Measurements from ENCODE around the gene CRB2.

CRB2 gene

DNA sequence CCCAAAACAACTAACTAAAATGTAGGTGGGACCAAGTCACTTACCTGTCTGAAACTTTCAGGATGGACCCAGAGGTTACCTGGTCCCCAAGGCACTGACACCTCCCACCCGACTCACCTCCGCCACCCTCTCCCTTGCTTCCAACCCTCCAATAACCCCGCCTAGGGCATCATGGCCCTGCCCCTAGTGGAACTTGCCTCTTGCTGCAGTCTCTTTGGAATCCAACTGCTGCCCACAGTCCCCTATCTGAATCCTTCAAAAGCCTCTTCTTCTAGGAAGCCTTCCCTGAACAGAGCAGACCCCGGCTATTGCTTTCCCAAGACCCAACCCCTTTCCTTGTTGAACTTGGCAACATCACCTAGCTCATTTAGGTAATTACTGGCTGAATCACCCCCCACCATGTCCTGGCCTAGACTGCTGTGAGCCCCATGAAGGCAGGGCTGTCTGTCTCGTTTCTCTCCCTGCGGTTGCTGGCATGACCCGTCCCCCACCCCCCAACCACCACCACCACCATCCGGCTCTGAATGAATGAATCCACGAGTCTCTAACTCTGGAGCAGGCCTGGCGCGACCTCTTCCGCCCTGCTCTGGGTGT, 9.4 kb downstream of the CRB2 start:
- no peak for DNase-seq (ENCODE audit: low read depth)

DNA sequence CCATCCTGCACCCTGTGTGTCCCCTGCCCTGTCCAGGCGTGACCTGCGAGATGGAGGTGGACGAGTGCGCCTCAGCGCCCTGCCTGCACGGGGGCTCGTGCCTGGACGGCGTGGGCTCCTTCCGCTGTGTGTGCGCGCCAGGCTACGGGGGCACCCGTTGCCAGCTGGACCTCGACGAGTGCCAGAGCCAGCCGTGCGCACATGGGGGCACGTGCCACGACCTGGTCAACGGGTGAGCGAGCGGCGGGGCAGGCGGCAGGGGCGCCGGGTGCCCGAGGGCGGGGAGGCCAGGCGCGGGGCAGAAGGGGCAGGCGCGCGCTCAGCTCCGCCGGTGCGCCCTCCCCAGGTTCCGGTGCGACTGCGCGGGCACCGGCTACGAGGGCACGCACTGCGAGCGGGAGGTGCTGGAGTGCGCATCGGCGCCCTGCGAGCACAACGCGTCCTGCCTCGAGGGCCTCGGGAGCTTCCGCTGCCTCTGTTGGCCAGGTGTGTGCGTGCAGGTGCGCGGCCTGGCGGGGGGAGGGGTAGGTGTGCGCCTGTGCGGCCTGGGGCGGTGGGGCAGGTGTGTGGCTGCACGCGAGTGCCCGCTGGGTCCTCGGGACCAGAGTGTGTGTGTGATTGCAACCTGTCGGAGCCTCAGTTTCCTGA, 10.0 kb downstream of the CRB2 start:
- DNase-seq (ENCODE audit: low read depth): no peak

DNA sequence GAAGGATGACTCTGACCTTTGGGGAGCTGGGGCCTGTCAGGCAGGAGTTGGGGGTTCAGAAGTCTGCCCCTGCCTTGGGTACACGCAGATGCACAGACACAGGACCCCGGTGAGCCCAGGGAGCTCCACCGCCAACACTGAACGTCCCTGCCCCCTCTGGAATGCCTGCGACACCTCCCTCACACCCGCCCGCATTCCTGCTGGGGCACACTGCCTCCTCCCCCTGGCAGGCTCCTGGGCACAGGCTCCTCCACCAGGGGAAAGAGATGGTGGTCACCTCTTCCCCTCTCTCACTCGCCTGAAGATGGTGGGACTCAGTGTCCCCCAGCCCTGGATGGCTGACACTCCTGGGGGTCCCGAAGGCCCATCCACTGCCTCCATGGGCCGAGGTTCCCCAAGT, 12.0 kb downstream of the CRB2 start:
- DNase-seq (ENCODE audit: low read depth): no peak

DNA sequence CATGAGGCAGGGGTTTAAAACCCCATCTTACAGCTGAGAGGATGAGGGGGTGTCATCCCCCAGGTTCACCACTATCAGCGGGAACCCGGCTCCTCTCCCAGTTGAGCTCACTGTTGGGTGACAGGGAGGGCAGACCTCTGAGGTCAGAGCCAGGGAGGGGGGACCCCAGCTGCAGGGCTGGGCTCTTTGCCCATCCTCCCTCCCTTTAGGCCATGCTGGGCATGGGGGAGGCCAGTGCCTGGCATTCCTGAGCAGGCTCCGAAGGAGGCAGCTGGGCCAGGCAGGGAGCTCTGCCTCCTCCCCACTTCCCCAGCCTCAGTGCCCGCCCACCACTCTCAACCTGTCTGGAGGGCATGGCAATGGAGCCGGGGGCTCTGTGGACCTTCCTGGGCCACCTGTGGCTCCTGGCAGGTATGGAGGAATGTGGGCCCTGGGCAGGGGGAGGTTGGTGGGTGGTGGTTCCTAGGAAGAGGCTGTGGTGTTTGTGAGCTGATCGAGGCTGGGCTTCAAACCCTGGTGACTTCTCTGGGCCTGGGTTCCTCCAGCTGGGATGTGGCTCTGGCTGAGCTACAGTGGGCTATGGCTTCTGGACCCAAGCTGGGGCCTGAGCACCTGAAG, 12.6 kb downstream of the CRB2 start:
- DNase-seq (ENCODE audit: low read depth): no peak

DNA sequence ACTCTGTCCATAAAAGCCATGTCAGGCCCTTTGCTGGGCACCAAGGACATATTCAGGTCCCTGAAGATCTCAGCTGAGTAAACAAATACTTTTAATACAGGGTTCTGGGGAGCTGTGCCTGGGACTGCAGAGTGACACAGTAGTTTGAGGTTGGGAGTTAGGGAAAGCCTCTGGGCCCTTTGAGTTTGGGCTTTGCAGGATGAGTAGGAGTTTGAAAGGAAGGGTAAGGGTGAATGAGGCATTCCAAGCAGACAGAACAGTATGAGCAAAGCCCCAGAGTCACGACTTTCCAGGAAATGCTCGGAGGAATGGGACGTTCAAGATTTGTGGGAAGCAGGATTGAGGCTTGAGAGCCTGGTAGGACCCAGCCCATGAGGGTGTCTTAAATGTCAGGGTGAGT, 13.3 kb downstream of the CRB2 start:
- no peak for DNase-seq (ENCODE audit: low read depth)

DNA sequence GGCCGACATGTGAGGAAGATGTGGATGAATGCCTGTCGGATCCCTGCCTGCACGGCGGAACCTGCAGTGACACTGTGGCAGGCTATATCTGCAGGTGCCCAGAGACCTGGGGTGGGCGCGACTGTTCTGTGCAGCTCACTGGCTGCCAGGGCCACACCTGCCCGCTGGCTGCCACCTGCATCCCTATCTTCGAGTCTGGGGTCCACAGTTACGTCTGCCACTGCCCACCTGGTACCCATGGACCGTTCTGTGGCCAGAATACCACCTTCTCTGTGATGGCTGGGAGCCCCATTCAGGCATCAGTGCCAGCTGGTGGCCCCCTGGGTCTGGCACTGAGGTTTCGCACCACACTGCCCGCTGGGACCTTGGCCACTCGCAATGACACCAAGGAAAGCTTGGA, 14.1 kb downstream of the CRB2 start:
- no peak for DNase-seq (ENCODE audit: low read depth)

DNA sequence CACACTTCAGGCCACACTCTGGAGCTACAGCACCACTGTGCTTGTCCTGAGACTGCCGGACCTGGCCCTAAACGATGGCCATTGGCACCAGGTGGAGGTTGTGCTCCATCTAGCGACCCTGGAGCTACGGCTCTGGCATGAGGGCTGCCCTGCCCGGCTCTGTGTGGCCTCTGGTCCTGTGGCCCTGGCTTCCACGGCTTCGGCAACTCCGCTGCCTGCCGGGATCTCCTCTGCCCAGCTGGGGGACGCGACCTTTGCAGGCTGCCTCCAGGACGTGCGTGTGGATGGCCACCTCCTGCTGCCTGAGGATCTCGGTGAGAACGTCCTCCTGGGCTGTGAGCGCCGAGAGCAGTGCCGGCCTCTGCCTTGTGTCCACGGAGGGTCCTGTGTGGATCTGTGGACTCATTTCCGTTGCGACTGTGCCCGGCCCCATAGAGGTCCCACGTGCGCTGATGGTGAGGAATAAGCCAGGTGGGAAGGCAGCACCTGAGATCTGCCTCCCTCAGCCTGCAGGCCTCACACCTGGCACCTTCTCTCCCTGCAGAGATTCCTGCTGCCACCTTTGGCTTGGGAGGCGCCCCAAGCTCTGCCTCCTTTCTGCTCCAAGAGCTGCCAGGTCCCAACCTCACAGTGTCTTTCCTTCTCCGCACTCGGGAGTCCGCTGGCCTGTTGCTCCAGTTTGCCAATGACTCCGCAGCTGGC, 14.7 kb downstream of the CRB2 start:
- no peak for DNase-seq (ENCODE audit: low read depth)

DNA sequence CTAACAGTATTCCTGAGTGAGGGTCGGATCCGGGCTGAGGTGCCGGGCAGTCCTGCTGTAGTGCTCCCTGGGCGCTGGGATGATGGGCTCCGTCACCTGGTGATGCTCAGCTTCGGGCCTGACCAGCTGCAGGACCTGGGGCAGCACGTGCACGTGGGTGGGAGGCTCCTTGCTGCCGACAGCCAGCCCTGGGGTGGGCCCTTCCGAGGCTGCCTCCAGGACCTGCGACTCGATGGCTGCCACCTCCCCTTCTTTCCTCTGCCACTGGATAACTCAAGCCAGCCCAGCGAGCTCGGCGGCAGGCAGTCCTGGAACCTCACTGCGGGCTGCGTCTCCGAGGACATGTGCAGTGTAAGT, 15.2 kb downstream of the CRB2 start:
- DNase-seq (ENCODE audit: low read depth): no peak

DNA sequence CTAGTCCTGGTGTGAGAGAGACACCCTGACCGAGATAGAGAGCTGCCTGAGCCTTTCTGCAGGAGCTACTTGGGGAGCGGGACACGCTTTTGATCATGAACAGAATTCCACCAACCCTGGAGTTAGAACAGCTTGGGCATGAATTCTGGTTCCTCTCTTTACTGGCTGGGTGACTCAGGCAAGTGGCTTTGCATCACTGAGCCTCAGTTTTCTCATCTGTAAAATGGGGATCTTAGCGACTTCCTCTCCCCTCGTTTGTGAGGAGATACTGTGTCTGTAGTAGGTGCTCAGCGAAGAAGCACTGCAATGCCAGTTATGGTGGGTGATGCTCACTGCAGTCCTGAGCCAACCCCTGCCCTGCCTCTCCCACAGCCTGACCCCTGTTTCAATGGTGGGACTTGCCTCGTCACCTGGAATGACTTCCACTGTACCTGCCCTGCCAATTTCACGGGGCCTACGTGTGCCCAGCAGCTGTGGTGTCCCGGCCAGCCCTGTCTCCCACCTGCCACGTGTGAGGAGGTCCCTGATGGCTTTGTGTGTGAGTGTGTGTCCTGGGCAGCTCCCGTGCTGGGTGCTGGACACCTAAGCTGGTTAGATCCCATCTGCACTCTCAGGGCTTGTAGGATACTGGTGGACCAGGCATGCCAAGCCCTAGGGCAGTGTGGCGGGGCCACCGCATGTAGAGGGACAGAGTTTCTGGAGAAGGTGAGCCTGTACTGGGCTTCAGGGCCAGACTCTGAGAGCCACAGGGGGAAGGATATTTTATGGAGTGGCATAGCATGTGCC, 16.0 kb downstream of the CRB2 start:
- no peak for DNase-seq (ENCODE audit: low read depth)

DNA sequence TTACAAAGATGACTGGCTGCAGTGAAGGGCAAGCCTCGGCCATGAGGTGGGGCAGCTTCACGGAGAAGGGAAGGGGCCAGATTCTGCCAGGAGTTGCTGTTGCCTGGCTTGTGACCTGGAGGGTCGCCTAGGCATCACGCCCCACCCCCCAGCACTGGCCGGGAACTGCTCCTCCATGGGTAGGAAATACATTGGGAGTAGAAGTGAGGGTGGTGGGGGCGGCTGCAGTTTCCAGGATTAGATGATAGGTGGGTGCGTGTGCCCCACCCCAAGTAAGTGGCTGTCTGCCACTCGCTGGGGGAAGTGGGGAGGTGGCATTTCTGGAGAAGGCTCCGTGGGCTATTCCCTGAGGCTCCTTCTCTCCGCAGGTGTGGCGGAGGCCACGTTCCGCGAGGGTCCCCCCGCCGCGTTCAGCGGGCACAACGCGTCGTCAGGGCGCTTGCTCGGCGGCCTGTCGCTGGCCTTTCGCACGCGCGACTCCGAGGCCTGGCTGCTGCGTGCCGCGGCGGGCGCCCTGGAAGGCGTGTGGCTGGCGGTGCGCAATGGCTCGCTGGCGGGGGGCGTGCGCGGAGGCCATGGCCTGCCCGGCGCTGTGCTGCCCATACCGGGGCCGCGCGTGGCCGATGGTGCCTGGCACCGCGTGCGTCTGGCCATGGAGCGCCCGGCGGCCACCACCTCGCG, 16.9 kb downstream of the CRB2 start:
- DNase-seq (ENCODE audit: low read depth): no peak

DNA sequence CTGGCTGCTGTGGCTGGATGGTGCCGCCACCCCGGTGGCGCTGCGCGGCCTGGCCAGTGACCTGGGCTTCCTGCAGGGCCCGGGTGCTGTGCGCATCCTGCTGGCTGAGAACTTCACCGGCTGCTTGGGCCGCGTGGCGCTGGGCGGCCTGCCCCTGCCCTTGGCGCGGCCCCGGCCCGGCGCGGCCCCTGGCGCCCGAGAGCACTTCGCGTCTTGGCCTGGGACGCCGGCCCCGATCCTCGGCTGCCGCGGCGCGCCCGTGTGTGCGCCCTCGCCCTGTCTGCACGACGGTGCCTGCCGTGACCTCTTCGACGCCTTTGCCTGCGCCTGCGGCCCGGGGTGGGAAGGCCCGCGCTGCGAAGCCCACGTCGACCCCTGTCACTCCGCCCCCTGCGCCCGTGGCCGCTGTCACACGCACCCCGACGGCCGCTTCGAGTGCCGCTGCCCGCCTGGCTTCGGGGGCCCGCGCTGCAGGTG, 17.5 kb downstream of the CRB2 start:
- no peak for DNase-seq (ENCODE audit: low read depth)

DNA sequence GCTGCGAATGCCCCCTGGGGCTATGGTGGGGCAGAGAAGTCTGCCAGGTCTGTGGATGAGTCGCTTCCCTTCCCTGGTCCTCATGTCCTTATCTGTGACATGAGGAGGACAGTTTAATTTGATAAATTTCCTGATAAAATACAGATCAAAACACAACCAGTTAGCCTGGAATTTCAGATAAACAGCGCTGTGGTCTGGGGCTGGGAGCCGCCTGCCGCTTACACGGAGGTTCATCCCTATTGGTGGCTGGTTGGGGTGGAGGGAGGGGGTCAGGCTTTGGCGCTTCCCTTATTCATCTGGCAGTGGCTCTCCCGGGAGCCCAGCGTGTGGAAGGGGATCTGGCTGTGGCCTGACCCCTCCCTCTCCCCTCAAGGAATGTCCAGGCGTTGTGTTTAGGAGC, 17.9 kb downstream of the CRB2 start:
- DNase-seq (ENCODE audit: low read depth): no peak

DNA sequence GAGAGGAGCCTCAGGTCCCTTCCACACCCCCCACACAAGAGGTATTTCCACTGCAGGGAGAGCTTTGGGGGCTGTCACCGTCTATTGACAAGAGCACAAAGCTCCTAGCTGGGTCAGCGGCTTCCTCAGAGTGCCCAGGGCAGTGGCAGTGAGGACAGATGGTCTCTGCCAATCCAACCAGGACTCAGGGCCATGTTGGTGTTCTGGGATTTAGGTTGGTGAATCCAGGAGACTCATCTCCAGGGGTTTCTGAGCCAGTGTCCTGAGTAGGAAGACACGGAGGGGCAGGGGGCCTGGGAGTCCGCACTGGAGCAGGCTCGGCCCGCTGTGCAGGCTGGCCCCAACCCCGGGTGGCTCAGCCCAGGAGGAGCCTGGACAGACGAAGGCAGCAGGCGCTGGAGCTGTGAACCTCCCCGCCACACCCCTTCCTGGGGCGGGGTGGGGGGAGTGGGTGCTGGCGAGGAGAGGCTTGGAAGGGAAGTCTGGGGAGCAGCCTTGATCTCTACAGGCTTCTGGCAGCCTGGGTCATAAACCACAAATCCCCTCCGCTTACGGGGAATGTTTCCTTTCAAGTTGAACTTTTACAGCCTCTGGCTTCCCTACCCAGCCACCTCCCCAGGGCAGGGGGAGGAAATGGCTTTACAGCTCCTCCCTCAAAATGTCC, 19.6 kb downstream of the CRB2 start:
- DNase-seq (ENCODE audit: low read depth): no peak

DNA sequence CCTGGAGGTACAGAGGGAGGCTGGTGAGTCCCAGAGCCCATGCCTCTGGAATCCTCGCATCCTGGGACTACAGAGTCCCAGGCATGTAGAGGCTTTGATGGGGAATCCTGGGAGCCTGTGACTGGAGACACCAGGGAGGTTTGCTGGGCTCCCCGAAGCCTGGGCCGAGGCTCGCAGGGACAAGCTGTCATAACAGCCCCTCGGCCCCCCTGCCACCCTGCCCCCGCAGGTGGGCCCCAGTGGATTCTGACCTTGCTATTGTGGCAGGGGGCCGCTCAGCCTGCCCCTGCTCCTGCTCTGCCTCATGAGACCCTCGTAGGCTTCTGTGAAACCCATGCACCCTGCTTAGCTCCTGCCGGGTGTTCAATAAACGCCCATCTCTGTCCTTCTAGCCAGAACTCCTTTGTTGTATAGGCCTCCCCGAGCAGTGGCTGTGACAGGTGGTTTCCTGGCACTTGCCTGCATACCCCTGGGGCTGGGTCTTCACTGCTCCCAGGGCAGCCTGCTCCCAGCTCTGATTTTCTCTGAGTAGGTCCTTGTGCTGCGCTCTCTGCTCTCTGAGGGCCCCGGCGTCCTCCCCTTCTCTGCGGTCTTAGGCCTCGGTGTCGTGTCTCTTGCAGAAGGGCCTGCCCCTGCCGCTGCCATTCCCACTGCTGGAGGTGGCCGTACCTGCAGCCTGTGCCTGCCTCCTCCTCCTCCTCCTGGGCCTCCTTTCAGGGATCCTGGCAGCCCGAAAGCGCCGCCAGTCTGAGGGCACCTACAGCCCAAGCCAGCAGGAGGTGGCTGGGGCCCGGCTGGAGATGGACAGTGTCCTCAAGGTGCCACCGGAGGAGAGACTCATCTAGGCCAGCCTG, 20.4 kb downstream of the CRB2 start:
- no peak for DNase-seq (ENCODE audit: low read depth)

DNA sequence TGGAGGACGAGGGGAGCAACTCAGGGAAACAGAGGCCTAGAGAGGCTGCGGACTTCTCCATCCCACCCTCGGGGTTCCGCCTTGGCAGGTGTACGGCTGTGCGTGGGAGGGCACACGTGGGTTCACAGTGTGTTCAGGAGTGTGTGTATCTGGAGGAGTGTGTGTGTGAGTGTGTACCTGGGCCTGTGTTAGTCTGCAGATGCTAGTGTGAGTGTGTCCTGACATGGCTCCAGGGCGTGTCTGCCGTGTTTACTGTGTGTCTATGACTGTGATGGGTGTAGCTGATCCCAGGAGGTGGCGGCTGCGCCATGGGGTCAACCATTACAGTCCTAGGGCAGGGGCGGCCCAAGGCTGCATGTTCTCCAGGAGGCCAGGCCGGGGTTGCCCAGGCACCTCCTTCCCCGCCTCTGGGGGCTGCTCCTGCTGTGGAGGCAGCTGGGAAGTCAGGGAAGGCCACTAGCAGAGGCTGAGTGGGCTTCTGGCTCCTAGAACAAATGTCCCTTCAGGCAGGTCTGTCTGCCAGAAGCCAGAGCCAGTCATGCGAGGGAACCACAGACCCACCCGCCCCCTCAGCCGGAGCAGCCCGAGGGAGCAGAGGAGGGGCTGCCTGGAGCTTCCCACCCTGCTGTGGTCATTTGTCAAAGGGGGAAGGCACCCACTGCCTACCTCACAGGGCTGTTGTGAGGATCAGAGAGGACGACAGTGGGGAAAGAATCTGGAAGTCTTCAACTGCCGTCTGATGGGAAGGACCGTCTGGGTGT, 21.4 kb downstream of the CRB2 start:
- DNase-seq (ENCODE audit: low read depth): no peak

DNA sequence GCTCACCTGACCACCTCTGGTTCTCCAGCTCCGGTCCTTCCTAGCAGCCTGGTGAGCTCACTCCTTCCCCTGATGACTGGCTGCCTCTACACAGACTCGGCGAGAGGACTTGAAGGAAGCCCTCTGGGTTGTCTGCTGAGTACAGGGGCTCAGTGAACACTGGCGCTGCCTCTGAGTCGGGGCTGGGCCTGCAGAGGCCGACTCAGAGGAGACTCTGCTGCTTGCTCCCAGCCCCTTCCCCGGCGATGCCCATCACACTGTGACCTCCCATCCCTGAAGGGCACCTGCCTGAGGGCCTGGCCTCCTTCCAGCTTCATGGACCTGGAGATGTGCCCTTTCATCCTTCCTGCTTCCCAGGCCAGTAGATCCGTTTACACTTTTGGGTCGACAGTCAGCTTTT, 22.0 kb downstream of the CRB2 start:
- DNase-seq (ENCODE audit: low read depth): no peak

DNA sequence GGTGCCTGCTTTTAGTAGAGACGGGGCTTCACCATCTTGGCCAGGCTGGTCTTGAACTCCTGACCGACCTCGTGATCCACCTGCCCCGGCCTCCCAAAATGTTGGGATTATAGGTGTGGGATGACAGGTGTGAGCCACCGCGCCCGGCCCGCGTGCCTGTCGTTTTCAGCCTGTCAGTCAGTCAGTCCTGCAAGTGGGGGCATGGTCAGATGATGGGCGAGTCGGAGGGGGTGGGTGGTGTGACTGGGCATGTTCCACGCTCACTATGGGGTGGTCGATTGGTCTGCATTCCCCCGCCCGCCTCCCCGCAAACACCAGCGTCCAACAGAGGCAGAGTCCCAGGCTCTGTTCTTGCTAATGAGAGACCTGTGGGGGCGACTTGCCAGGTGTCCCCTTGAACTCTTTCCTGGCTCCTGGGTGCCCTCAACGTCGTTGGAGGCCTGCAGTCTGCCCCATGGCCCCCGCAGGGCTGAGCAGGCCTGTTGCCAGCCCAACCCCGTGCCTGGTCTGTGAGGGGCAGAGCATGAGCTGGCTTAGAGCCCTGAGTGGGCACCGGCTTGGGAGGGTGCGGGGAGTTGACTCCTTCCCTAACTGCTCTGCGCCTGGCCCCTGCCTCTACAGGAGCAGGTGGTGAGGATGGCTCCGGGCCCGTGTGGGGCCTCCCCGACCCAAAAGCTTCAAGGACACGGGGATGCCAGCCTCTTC, 23.1 kb downstream of the CRB2 start:
- no peak for DNase-seq (ENCODE audit: low read depth)

DNA sequence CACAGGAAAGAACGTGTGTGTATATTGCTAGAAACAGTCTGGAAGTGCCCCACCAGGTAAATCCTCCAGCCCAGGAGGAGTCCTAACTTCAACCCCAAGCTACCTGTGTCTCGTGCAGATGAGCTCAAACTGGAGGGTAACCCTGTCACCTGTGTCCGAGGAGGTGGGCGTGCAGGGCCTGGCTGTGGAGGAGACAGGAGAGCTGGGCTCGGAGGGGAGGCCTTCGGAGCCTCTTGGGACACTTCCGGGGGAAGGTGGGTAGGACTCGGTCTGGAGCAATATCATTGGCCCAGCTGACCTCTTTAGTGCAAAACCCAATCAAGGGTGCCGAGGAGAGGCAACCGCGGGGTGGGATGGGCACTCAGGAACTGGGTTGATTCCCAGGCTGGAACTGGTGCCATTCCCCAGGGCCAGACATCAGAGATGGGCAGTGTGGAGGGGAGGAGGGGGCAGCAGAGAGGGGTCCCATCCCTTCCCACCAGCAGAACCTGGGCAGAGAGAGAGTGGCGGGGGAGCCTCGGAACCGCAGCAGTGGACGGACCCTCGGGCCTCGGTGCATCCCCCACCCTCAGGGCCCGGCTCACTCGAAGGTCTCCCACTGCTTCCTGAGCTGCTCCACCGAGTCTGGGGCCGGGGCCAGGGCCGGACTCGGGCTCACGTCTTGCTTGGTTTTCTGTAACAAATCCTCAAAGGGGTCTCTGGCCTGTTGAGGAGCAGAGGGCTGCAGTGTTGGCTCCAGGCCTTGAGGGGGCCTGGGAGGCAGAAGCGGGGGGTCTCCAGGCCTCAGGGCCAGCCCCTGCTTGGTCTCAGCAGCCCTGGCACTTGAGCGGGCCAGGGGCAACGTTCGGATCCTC, 25.1 kb downstream of the CRB2 start:
- DNase-seq (ENCODE audit: low read depth): no peak

All from HS-27A (cell line).